Peyer's patch (tissue), 4 donors: ENCODE results near the gene MAP2.

ENCODE experiments used
- POLR2A ChIP-seq, 2 donors: fragments of 450-650 bp; IDR thresholded peaks; one replicate each; pipeline ENCODE4 v1.5.1; 2017; ENCODE audit warnings: antibody characterized with exemption in 2 of 2, mild to moderate bottlenecking in 2 of 2, moderate library complexity in 2 of 2
- TF ChIP-seq, protein P1 (sequence below), 6 experiments: fragments of 450-650 bp in 4 of 6; fragments of 200-600 bp in 2 of 6; sonication (generic) in 1 of 6; IDR thresholded peaks; one replicate each; pipeline ENCODE4 v1.5.1; 2017 to 2019; ENCODE audit warnings: antibody characterized with exemption in 6 of 6, mild to moderate bottlenecking in 3 of 6, moderate library complexity in 1 of 6

DNA sequence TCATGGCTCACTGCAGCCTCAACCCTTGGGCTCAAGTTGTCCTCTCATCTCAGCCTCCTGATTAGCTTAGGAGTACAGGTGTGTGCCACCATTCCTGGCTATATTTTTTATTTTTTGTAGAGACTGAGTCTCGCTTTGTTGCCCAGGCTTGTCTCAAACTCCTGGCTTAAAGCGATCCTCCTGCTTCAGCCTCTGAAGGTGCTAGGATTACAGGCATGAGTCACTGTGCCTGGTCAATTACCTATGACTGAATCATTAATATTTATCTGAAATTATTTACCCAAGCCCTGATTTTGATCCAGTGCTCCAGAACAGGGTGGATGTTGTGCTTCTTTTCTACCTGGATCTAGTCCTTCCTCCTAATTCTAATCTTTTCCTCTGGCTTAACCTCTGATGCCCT lies 87.8 kb downstream of the MAP2 start:
- TF ChIP-seq, protein P1, sequence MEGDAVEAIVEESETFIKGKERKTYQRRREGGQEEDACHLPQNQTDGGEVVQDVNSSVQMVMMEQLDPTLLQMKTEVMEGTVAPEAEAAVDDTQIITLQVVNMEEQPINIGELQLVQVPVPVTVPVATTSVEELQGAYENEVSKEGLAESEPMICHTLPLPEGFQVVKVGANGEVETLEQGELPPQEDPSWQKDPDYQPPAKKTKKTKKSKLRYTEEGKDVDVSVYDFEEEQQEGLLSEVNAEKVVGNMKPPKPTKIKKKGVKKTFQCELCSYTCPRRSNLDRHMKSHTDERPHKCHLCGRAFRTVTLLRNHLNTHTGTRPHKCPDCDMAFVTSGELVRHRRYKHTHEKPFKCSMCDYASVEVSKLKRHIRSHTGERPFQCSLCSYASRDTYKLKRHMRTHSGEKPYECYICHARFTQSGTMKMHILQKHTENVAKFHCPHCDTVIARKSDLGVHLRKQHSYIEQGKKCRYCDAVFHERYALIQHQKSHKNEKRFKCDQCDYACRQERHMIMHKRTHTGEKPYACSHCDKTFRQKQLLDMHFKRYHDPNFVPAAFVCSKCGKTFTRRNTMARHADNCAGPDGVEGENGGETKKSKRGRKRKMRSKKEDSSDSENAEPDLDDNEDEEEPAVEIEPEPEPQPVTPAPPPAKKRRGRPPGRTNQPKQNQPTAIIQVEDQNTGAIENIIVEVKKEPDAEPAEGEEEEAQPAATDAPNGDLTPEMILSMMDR (IDR thresholded peaks at IDR 0.05): no peak
- no peak for TF ChIP-seq POLR2A (IDR thresholded peaks at IDR 0.05)
